ENCODE data around the gene ZNF3. TPM values are rescaled to one million over a fixed set of nuclear protein-coding genes. Genes with fewer than 3 reads are reported as not detected.

ZNF3 gene
- 18.0 to 25.2 TPM (median 21.2 TPM) in 5 replicates for total RNA-seq (2022; extraction: Qiagen RNA extraction)

GRCh38 chr7:100081535-100082102, at the start of gene ZNF3:
ZNF3 (minus strand) TSS chr7:100081723; CDS start chr7:100077357, 4,366 bp downstream.

GRCh38 chr7:100126931-100127865, 45.7 kb upstream of the ZNF3 start, which contains the start of gene MBLAC1:
MBLAC1 (plus strand) TSS chr7:100126967; CDS start chr7:100127396, 429 bp downstream.

GRCh38 chr7:100119072-100119969, 37.8 kb upstream of the ZNF3 start, which contains the start of the genes CNPY4 and TAF6:
CNPY4 (plus strand) TSS chr7:100119634; CDS start chr7:100119745, 111 bp downstream.
TAF6 (minus strand) TSS chr7:100119358; CDS start chr7:100114209, 5,149 bp downstream.

GRCh38 chr7:100101016-100101862, 19.7 kb upstream of the ZNF3 start, which contains the start of the genes AP4M1 and MCM7:
AP4M1 (plus strand) TSS chr7:100101643; CDS start chr7:100101715, 72 bp downstream.
MCM7 (minus strand) TSS chr7:100101397; CDS start chr7:100101294, 103 bp downstream.

GRCh38 chr7:100088621-100089457, 7.3 kb upstream of the ZNF3 start, which contains the start of gene COPS6:
COPS6 (plus strand) TSS chr7:100088969; CDS start chr7:100088991, 22 bp downstream.

GRCh38 chr7:100049441-100050291, 31.9 kb downstream of the ZNF3 start, which contains the start of gene ZSCAN21:
ZSCAN21 (plus strand) TSS chr7:100049774; CDS start chr7:100057007, 7,233 bp downstream.

Other genes starting within 250 kb of the ZNF3 start
- gene OR2AE1, start 204.7 kb downstream of the ZNF3 start, total RNA-seq (2022; extraction: Qiagen RNA extraction), result not detected in 5 replicates
- gene TRIM4, start 162.2 kb downstream of the ZNF3 start, total RNA-seq (2022; extraction: Qiagen RNA extraction), result 24.9 to 30.2 TPM (median 26.4 TPM) in 5 replicates
- gene GJC3, start 152.1 kb downstream of the ZNF3 start, total RNA-seq (2022; extraction: Qiagen RNA extraction), result 0.16 TPM in 1 of 5 replicates, not detected in the others
- gene AZGP1, start 105.7 kb downstream of the ZNF3 start, total RNA-seq (2022; extraction: Qiagen RNA extraction), result not detected in 5 replicates
- 7.0 to 11.8 TPM (median 10.2 TPM) in 5 replicates for gene ZKSCAN1, start 66.1 kb downstream of the ZNF3 start, total RNA-seq (2022; extraction: Qiagen RNA extraction)
- gene ZSCAN21, start 31.9 kb downstream of the ZNF3 start, total RNA-seq (2022; extraction: Qiagen RNA extraction), result 10.2 to 12.5 TPM (median 11.2 TPM) in 5 replicates
- gene COPS6, start 7.2 kb upstream of the ZNF3 start, total RNA-seq (2022; extraction: Qiagen RNA extraction), result 151 to 186 TPM (median 173 TPM) in 5 replicates
- 224 to 240 TPM (median 235 TPM) in 5 replicates for gene MCM7, start 19.7 kb upstream of the ZNF3 start, total RNA-seq (2022; extraction: Qiagen RNA extraction)
- 13.6 to 16.3 TPM (median 14.9 TPM) in 5 replicates for gene AP4M1, start 19.9 kb upstream of the ZNF3 start, total RNA-seq (2022; extraction: Qiagen RNA extraction)
- 61.2 to 74.5 TPM (median 65.1 TPM) in 5 replicates for gene TAF6, start 37.6 kb upstream of the ZNF3 start, total RNA-seq (2022; extraction: Qiagen RNA extraction)
- gene CNPY4, start 37.9 kb upstream of the ZNF3 start, total RNA-seq (2022; extraction: Qiagen RNA extraction), result 9.1 to 12.2 TPM (median 10.7 TPM) in 5 replicates
- gene MBLAC1, start 45.2 kb upstream of the ZNF3 start, total RNA-seq (2022; extraction: Qiagen RNA extraction), result 2.1 to 3.3 TPM (median 3.1 TPM) in 5 replicates
- 134 to 208 TPM (median 177 TPM) in 5 replicates for gene LAMTOR4, start 67.2 kb upstream of the ZNF3 start, total RNA-seq (2022; extraction: Qiagen RNA extraction)
- 9.0 to 13.9 TPM (median 13.0 TPM) in 5 replicates for gene TRAPPC14, start 77.0 kb upstream of the ZNF3 start, total RNA-seq (2022; extraction: Qiagen RNA extraction)
- gene GAL3ST4, start 86.9 kb upstream of the ZNF3 start, total RNA-seq (2022; extraction: Qiagen RNA extraction), result 0.06 to 0.12 TPM (median 0.08 TPM) in 5 replicates
- gene GPC2, start 95.7 kb upstream of the ZNF3 start, total RNA-seq (2022; extraction: Qiagen RNA extraction), result 0.60 to 1.1 TPM (median 0.95 TPM) in 5 replicates
- gene STAG3, start 96.2 kb upstream of the ZNF3 start, total RNA-seq (2022; extraction: Qiagen RNA extraction), result 0.07 to 0.52 TPM (median 0.15 TPM) in 5 replicates
- 0.05 TPM in 1 of 5 replicates, not detected in the others for gene PVRIG, start 138.2 kb upstream of the ZNF3 start, total RNA-seq (2022; extraction: Qiagen RNA extraction)
- gene SPDYE3, start 226.0 kb upstream of the ZNF3 start, total RNA-seq (2022; extraction: Qiagen RNA extraction), result not detected in 5 replicates